B cell (primary cell): ENCODE results near the gene CIZ1. TPM values are rescaled to one million over a fixed set of nuclear protein-coding genes. Genes with fewer than 3 reads are reported as not detected.

Source experiments
- ATAC-seq: fragments of 200-7000 bp; cut with Tn5 transposase; one replicate; pipeline ENCODE4 v1.10.0; 2021; ENCODE audit warnings: low read depth, mild to moderate bottlenecking, moderate number of reproducible peaks, moderate library complexity
- CTCF ChIA-PET: fragments of 350-600 bp; sonication (Branson Sonifier 250); formaldehyde crosslinking; loops from one replicate; lab custom pipeline; 2021; ENCODE audit warnings: antibody characterized with exemption, inconsistent platforms; lab: Charles Lee
- POLR2A ChIA-PET: fragments of 350-600 bp; sonication (Branson Sonifier 250); formaldehyde crosslinking; loops from one replicate; lab custom pipeline; 2021; ENCODE audit warnings: antibody characterized with exemption; lab: Charles Lee
- DNase-seq: peaks from one replicate; pipeline ENCODE4 v3.0.0; 2013
- H2AFZ ChIP-seq: 2 replicates; pipeline ENCODE4 v1.6.1; 2012; ENCODE audit warnings: mild to moderate bottlenecking, low read depth, low read length; ENCODE audit not compliant: insufficient read depth, poor library complexity, severe bottlenecking
- H3K27ac ChIP-seq, 2 donors: 1 replicate in 1 of 2; 2 replicates in 1 of 2; pipeline ENCODE4 v1.5.1; 2012 to 2013; ENCODE audit warnings: low read length in 2 of 2, mild to moderate bottlenecking in 2 of 2, moderate library complexity in 1 of 2
- H3K27me3 ChIP-seq, 4 experiments: fragments of 200-600 bp in 1 of 4; sonication (generic) in 1 of 4; replicated peaks in 1 of 4; 1 replicate in 2 of 4; 2 replicates in 2 of 4; pipeline versions ENCODE4 v1.6.1 to v1.7.0; 2013 to 2016; ENCODE audit warnings: low read length in 3 of 4, mild to moderate bottlenecking in 2 of 4, mixed read lengths in 1 of 4, moderate library complexity in 1 of 4; ENCODE audit not compliant: insufficient read depth in 4 of 4, control insufficient read depth in 3 of 4; ENCODE audit errors: control extremely low read depth in 1 of 4
- H3K36me3 ChIP-seq, 2 experiments: replicated peaks in 1 of 2; 1 replicate in 1 of 2; 2 replicates in 1 of 2; pipeline versions ENCODE4 v1.6.1 to v1.7.1; 2013; ENCODE audit warnings: low read length in 1 of 2; ENCODE audit not compliant: insufficient read depth in 2 of 2, control insufficient read depth in 1 of 2; ENCODE audit errors: control extremely low read depth in 1 of 2, extremely low read depth in 1 of 2
- H3K4me1 ChIP-seq, 2 donors: fragments of 200-600 bp in 1 of 2; sonication (generic) in 1 of 2; 1 replicate in 1 of 2; 2 replicates in 1 of 2; pipeline versions ENCODE4 v1.5.1 to v1.6.1; 2013 to 2017; ENCODE audit warnings: low read length in 2 of 2; ENCODE audit not compliant: control insufficient read depth in 2 of 2, insufficient read depth in 2 of 2
- H3K4me2 ChIP-seq: replicated peaks from 2 replicates; pipeline ENCODE3; 2012; ENCODE audit warnings: mild to moderate bottlenecking, low read depth, low read length; ENCODE audit not compliant: poor library complexity, severe bottlenecking
- H3K4me3 ChIP-seq, 5 experiments: fragments of 200-600 bp in 1 of 5; sonication (generic) in 1 of 5; 1 replicate in 3 of 5; 2 replicates in 2 of 5; pipeline versions ENCODE4 v1.5.1 to v1.7.0; 2011 to 2016; ENCODE audit warnings: low read length in 4 of 5, mild to moderate bottlenecking in 4 of 5, low read depth in 2 of 5, control low read depth in 1 of 5, moderate library complexity in 1 of 5; ENCODE audit not compliant: insufficient read depth in 1 of 5; ENCODE audit errors: control extremely low read depth in 1 of 5, extremely low read depth in 1 of 5
- H3K79me2 ChIP-seq: fragments of 200-600 bp; sonication (generic); one replicate; pipeline ENCODE4 v1.6.0; 2016; ENCODE audit warnings: low read length; ENCODE audit not compliant: control insufficient read depth, insufficient read depth
- H3K9ac ChIP-seq: fragments of 200-600 bp; sonication (generic); 2 replicates; pipeline ENCODE4 v1.6.1; 2017; ENCODE audit warnings: mild to moderate bottlenecking, low read length, moderate library complexity
- H3K9me3 ChIP-seq, 3 donors: one replicate each; pipeline versions ENCODE4 v1.6.1 to v1.7.1; 2013; ENCODE audit warnings: low read length in 2 of 3; ENCODE audit not compliant: control insufficient read depth in 2 of 3, insufficient read depth in 1 of 3; ENCODE audit errors: control extremely low read depth in 1 of 3
- H4K20me1 ChIP-seq: 2 replicates; pipeline ENCODE4 v1.6.0; 2012; ENCODE audit warnings: mild to moderate bottlenecking, low read length; ENCODE audit not compliant: insufficient read depth, control insufficient read depth, poor library complexity, severe bottlenecking
- H3K27ac Mint-ChIP-seq: one replicate; pipeline ENCODE4 v1.8.0; 2021; ENCODE audit warnings: mixed read lengths
- H3K27me3 Mint-ChIP-seq: one replicate; pipeline ENCODE4 v1.8.0; 2021; ENCODE audit warnings: mixed read lengths
- H3K4me1 Mint-ChIP-seq: one replicate; pipeline ENCODE4 v1.8.0; 2021; ENCODE audit warnings: mixed read lengths
- H3K4me3 Mint-ChIP-seq: one replicate; pipeline ENCODE4 v1.8.0; 2021; ENCODE audit warnings: mixed read lengths
- H3K9me3 Mint-ChIP-seq: one replicate; pipeline ENCODE4 v1.8.0; 2022; ENCODE audit warnings: mixed read lengths; ENCODE audit not compliant: insufficient read depth
- EZH2 ChIP-seq: IDR thresholded peaks from 2 replicates; pipeline ENCODE4 v1.6.1; 2012; ENCODE audit warnings: borderline replicate concordance, low read depth, mild to moderate bottlenecking, moderate library complexity, low read length; ENCODE audit not compliant: insufficient read depth, poor library complexity, severe bottlenecking
- WGBS: methylation state at CpG from one replicate; pipeline ENCODE4 v1.1.5; 2013; ENCODE audit warnings: missing lambda C conversion rate; ENCODE audit not compliant: insufficient coverage; 5-methylcytosine and 5-hydroxymethylcytosine counted together
- intact Hi-C: fragments of 100-400 bp; cut with micrococcal nuclease; formaldehyde crosslinking; loops from one replicate; pipeline ENCODE4 v1.10.0; 2022
- polyA plus RNA-seq: library from polyadenylated mRNA; depleted of rRNA; stranded (reverse); fragments of >200 nt; gene quantifications from 2 replicates; pipeline ENCODE4 v1.2.3, GENCODE V29; 2012
- total RNA-seq, 2 donors: library from RNA; stranded (reverse); fragments of 120-200 nt in 1 of 2; gene quantifications; 1 replicate in 1 of 2; 2 replicates in 1 of 2; pipeline versions ENCODE4 v1.2.3 to v1.2.4, GENCODE V29; 2013 to 2022
- TF ChIP-seq, protein P1 (sequence below): fragments of 200-600 bp; IDR thresholded peaks from one replicate; pipeline ENCODE4 v1.8.0; 2022; ENCODE audit warnings: antibody characterized with exemption, mild to moderate bottlenecking

The CIZ1 gene
- total and polyA plus RNA-seq, 2 donors (not counting 1 experiment from before 2014, with no cell fraction given) = 79.9 to 160 TPM

DNA sequence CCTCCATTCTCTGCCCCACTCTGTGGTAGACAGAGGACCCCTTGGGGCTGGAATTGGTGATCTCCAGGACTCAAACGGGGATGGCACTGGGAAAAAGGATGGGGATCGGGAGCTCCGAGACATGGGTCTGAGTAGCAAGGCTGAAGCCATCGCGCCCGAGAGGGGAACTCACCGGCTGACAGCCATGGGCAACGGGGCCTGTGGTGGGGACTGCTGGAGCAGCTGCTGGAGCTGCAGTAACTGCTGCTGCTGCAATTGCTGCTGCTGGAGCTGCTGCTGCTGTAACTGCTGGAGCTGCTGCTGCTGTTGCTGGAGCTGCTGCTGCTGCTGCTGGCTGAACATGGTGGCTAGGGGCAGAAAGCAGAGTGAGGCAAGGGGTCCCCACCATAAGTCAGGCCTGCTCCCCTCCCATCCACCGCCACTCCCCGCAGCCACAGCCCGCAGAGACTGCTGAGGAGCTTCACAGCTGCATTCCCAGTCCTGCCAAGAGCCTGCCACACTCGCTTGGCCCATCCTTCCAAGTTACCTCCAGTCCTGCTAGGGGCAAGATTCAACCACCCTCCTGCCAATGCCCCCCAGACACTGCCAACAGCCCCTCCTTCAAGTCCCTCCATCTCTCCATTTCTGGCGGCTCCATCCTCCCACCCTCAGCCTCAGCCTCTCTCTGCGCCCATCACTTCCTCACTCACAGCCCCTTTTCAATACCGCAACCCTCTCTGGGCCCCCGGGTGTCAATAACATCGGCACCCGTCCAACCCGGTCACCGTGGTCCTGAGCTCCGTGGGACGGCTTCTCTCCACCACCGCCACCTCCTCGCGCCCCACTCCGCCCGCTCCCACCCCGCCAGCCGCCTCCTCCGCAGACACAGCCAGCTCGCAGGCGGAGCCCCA is 611 bp downstream of the CIZ1 start:
- Histone ChIP-seq H3K4me2 (peak overlapping the region; percentile 75), H2AFZ (peak overlapping the region; percentile 93), H3K79me2 (peaks cover 43% of the 10 kb centered on the region), H3K4me1 (peaks cover 12 to 24% of the 10 kb centered on the region in 2 donors), H3K27me3 (no peaks in the 10 kb centered on the region), H3K4me3 (peak overlapping the region; percentile 13 to 82 (median 72)), H3K27ac (peak overlapping the region; percentile 44 to 76), H3K36me3 (peaks cover 0 to 17% of the 10 kb centered on the region in 2 experiments), H3K9me3 (no peaks in the 10 kb centered on the region), H3K9ac (peak overlapping the region; percentile 83), H4K20me1 (no peaks in the 10 kb centered on the region)
- peak overlapping the region; percentile 92 for H3K27ac Mint-ChIP-seq
- ChIA-PET POLR2A (interaction anchor here (1.6 kb wide), 1 partner anchor 30 kb away, joined by 11 read pairs; the partner anchor contains the start of gene BBLN), CTCF (interaction anchor here (0.6 to 2.0 kb wide), 5 partner anchors 10 to 151 kb away, joined by 3 to 5 read pairs (median 4); partner anchors contain the start of gene BBLN)
- H3K9me3 Mint-ChIP-seq = no peaks in the 10 kb centered on the region
- H3K4me1 Mint-ChIP-seq = peaks cover 29% of the 10 kb centered on the region
- 23% methylated on average over 32 of the region's 32 CpGs for WGBS
- H3K27me3 Mint-ChIP-seq = no peaks in the 10 kb centered on the region
- H3K4me3 Mint-ChIP-seq = peak overlapping the region; percentile 94
- intact Hi-C loops = loop anchor here (1.0 to 10.0 kb wide), 6 partner anchors 13 to 364 kb away; partner anchors contain the start of genes BBLN, COQ4, DNM1 and SLC27A4
- no peak for TF ChIP-seq EZH2
- TF ChIP-seq, protein P1, sequence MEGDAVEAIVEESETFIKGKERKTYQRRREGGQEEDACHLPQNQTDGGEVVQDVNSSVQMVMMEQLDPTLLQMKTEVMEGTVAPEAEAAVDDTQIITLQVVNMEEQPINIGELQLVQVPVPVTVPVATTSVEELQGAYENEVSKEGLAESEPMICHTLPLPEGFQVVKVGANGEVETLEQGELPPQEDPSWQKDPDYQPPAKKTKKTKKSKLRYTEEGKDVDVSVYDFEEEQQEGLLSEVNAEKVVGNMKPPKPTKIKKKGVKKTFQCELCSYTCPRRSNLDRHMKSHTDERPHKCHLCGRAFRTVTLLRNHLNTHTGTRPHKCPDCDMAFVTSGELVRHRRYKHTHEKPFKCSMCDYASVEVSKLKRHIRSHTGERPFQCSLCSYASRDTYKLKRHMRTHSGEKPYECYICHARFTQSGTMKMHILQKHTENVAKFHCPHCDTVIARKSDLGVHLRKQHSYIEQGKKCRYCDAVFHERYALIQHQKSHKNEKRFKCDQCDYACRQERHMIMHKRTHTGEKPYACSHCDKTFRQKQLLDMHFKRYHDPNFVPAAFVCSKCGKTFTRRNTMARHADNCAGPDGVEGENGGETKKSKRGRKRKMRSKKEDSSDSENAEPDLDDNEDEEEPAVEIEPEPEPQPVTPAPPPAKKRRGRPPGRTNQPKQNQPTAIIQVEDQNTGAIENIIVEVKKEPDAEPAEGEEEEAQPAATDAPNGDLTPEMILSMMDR = no peak
- ATAC-seq = peak; percentile 40
- DNase-seq = no peak
